GM23338 (cell line): ENCODE measurements around the gene CACNB4. TPM values are rescaled to one million over a fixed set of nuclear protein-coding genes. Genes with fewer than 3 reads are reported as not detected.
"Not testable (repeated sequence)": the region's sequence is repeated elsewhere in the genome, so short reads cannot be mapped to it uniquely, and the experiment has no call there.

Experiments
- ATAC-seq: fragments of 200-7000 bp; cut with Tn5 transposase; 3 replicates; pipeline ENCODE4 v1.9.1; 2020
- DNase-seq: peaks from one replicate; pipeline ENCODE4 v3.0.0-alpha.2; 2015; ENCODE audit warnings: low spot score
- H2AFZ ChIP-seq: fragments of 200-600 bp; sonication (generic); 2 replicates; pipeline ENCODE4 v1.8.0; 2016; ENCODE audit warnings: antibody characterized with exemption, mild to moderate bottlenecking, moderate library complexity
- H3F3A ChIP-seq: fragments of 200-600 bp; sonication (generic); replicated peaks from 2 replicates; pipeline ENCODE4 v1.8.0; 2017; ENCODE audit warnings: antibody characterized with exemption, mixed run types, low read depth
- H3K27ac ChIP-seq: fragments of 200-600 bp; sonication (generic); 2 replicates; pipeline ENCODE4 v1.6.1; 2016; ENCODE audit warnings: low read depth
- H3K27me3 ChIP-seq: fragments of 200-600 bp; sonication (generic); 2 replicates; pipeline ENCODE4 v1.8.0; 2016; ENCODE audit warnings: mild to moderate bottlenecking, mixed run types, moderate library complexity; ENCODE audit not compliant: insufficient read depth
- H3K36me3 ChIP-seq: fragments of 200-600 bp; sonication (generic); 2 replicates; pipeline ENCODE4 v1.8.0; 2016; ENCODE audit warnings: mild to moderate bottlenecking; ENCODE audit not compliant: insufficient read depth
- H3K4me1 ChIP-seq: fragments of 200-600 bp; sonication (generic); 2 replicates; pipeline ENCODE4 v1.8.0; 2016; ENCODE audit warnings: mild to moderate bottlenecking, moderate library complexity; ENCODE audit not compliant: insufficient read depth
- H3K4me2 ChIP-seq: fragments of 200-600 bp; sonication (generic); 2 replicates; pipeline ENCODE4 v1.7.1; 2017; ENCODE audit warnings: mixed run types
- H3K4me3 ChIP-seq: fragments of 200-600 bp; sonication (generic); 2 replicates; pipeline ENCODE4 v1.6.1; 2016; ENCODE audit warnings: mixed run types
- H3K79me2 ChIP-seq: fragments of 200-600 bp; sonication (generic); replicated peaks from 2 replicates; pipeline ENCODE4 v1.8.0; 2017; ENCODE audit warnings: mild to moderate bottlenecking; ENCODE audit not compliant: insufficient read depth
- H3K9me2 ChIP-seq: fragments of 200-600 bp; sonication (generic); 2 replicates; pipeline ENCODE4 v1.8.0; 2017; ENCODE audit not compliant: insufficient read depth
- H4K20me1 ChIP-seq: fragments of 200-600 bp; sonication (generic); replicated peaks from 2 replicates; pipeline ENCODE4 v1.8.0; 2017; ENCODE audit warnings: mild to moderate bottlenecking; ENCODE audit not compliant: insufficient read depth
- H3K27ac Mint-ChIP-seq: 2 replicates; pipeline ENCODE4 v1.8.0; 2020; ENCODE audit warnings: inconsistent platforms, mild to moderate bottlenecking, moderate library complexity, mixed read lengths
- H3K27me3 Mint-ChIP-seq: 3 replicates; pipeline ENCODE4 v1.8.0; 2022; ENCODE audit warnings: low read depth, mild to moderate bottlenecking, moderate library complexity, mixed read lengths, inconsistent platforms; ENCODE audit not compliant: insufficient read depth, poor library complexity
- H3K36me3 Mint-ChIP-seq: 3 replicates; pipeline ENCODE4 v1.8.0; 2021; ENCODE audit warnings: low read depth, mild to moderate bottlenecking, inconsistent platforms, moderate library complexity, mixed read lengths
- H3K4me1 Mint-ChIP-seq: 3 replicates; pipeline ENCODE4 v1.8.0; 2020; ENCODE audit warnings: mild to moderate bottlenecking, inconsistent platforms, mixed read lengths
- H3K4me3 Mint-ChIP-seq: 3 replicates; pipeline ENCODE4 v1.8.0; 2021; ENCODE audit warnings: moderate library complexity, mild to moderate bottlenecking, inconsistent platforms, mixed read lengths
- H3K9me3 Mint-ChIP-seq: 3 replicates; pipeline ENCODE4 v1.8.0; 2020; ENCODE audit warnings: moderate library complexity, mild to moderate bottlenecking, inconsistent platforms, mixed read lengths
- CREB1 ChIP-seq: fragments of 250-450 bp; sonication (Bioruptor Pico); IDR thresholded peaks from 2 replicates; pipeline ENCODE4 v1.5.0; 2020; ENCODE audit warnings: low read depth, mild to moderate bottlenecking, moderate library complexity
- CTCF ChIP-seq, 2 experiments: fragments of 200-600 bp in 1 of 2; sonication (generic) in 1 of 2; conservative IDR thresholded peaks; 2 replicates each; pipeline versions ENCODE4 v1.5.1 to v1.6.1; 2016 to 2017; ENCODE audit warnings: antibody characterized with exemption in 2 of 2, low read depth in 2 of 2, mild to moderate bottlenecking in 2 of 2, moderate library complexity in 1 of 2
- EZH2 ChIP-seq: fragments of 200-600 bp; sonication (generic); IDR thresholded peaks from one replicate; pipeline ENCODE4 v1.8.0; 2017; ENCODE audit warnings: antibody characterized with exemption, mild to moderate bottlenecking, low read depth; ENCODE audit not compliant: unreplicated experiment
- JUNB ChIP-seq: IDR thresholded peaks from one replicate; pipeline ENCODE4 v1.6.1; 2016; ENCODE audit warnings: antibody characterized with exemption; ENCODE audit not compliant: unreplicated experiment
- NANOG ChIP-seq: IDR thresholded peaks from 2 replicates; pipeline ENCODE4 v1.6.1; 2016; ENCODE audit warnings: antibody characterized with exemption, borderline replicate concordance
- STAT1 ChIP-seq: IDR thresholded peaks from one replicate; pipeline ENCODE4 v1.6.1; 2016; ENCODE audit warnings: antibody characterized with exemption; ENCODE audit not compliant: unreplicated experiment
- ZNF114 ChIP-seq: fragments of 250-450 bp; sonication (Bioruptor Pico); IDR thresholded peaks from 2 replicates; pipeline ENCODE4 v1.5.0; 2020; ENCODE audit warnings: mild to moderate bottlenecking, moderate library complexity
- ZNF331 ChIP-seq: fragments of 250-450 bp; sonication (Bioruptor Pico); IDR thresholded peaks from 2 replicates; pipeline ENCODE4 v1.5.0; 2020; ENCODE audit warnings: low read depth, mild to moderate bottlenecking, moderate library complexity
- ZNF462 ChIP-seq: fragments of 250-450 bp; sonication (Bioruptor Pico); IDR thresholded peaks from 2 replicates; pipeline ENCODE4 v1.5.0; 2020; ENCODE audit warnings: mild to moderate bottlenecking, moderate library complexity
- polyA plus RNA-seq: library from polyadenylated mRNA; unstranded; fragments of >200 nt; fragmentation: Nextera tagmentation; extraction: Ambion mirVana; gene quantifications from 2 replicates; pipeline ENCODE4 v1.2.1, GENCODE V29; 2016
- total RNA-seq: library from RNA; depleted of rRNA; stranded (reverse); fragments of >200 nt; shearing (Covaris generic); gene quantifications from 2 replicates; pipeline ENCODE4 v1.2.3, GENCODE V29; 2014
- TF ChIP-seq, protein P1 (sequence below): IDR thresholded peaks from one replicate; pipeline ENCODE4 v1.6.1; 2018; ENCODE audit warnings: antibody characterized with exemption; ENCODE audit not compliant: unreplicated experiment

CACNB4 gene
- total and polyA plus RNA-seq, 2 experiments from 2014 or later = 4.0 to 9.8 TPM

DNA sequence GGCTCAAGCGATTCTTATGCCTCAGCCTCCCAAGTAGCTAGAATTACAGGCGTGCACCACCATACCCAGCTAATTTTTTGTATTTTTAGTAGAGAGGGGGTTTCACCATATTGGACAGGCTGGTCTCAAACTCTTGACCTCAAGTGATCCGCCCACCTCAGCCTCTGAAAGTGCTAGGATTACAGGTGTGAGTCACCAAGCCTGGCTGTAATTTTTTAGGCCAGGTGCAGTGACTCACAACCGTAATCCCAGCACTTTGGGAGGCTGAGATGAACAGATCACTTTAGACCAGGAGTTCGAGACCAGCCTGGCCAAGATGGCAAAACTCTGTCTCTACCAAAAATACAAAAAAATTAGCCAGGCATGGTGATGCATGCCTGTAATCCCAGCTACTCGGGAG is 304.4 kb downstream of the CACNB4 start:
- H4K20me1 ChIP-seq, H3K4me3 Mint-ChIP-seq, H3K9me3 Mint-ChIP-seq, H3F3A ChIP-seq, ATAC-seq, H3K4me2 ChIP-seq, H3K27ac ChIP-seq, H3K27ac Mint-ChIP-seq, H3K27me3 Mint-ChIP-seq, H3K27me3 ChIP-seq, H3K36me3 Mint-ChIP-seq, H3K36me3 ChIP-seq, H2AFZ ChIP-seq, DNase-seq, H3K4me3 ChIP-seq, H3K79me2 ChIP-seq, H3K9me2 ChIP-seq: not testable (repeated sequence)
- peaks cover 17% of the 10 kb centered on the region for H3K4me1 ChIP-seq
- H3K4me1 Mint-ChIP-seq = peaks cover 18% of the 10 kb centered on the region

GRCh38 chr2:151793123-151793522 is 305.7 kb downstream of the CACNB4 start:
- H2AFZ ChIP-seq = no peak overlapping the region
- TF ChIP-seq, protein P1, sequence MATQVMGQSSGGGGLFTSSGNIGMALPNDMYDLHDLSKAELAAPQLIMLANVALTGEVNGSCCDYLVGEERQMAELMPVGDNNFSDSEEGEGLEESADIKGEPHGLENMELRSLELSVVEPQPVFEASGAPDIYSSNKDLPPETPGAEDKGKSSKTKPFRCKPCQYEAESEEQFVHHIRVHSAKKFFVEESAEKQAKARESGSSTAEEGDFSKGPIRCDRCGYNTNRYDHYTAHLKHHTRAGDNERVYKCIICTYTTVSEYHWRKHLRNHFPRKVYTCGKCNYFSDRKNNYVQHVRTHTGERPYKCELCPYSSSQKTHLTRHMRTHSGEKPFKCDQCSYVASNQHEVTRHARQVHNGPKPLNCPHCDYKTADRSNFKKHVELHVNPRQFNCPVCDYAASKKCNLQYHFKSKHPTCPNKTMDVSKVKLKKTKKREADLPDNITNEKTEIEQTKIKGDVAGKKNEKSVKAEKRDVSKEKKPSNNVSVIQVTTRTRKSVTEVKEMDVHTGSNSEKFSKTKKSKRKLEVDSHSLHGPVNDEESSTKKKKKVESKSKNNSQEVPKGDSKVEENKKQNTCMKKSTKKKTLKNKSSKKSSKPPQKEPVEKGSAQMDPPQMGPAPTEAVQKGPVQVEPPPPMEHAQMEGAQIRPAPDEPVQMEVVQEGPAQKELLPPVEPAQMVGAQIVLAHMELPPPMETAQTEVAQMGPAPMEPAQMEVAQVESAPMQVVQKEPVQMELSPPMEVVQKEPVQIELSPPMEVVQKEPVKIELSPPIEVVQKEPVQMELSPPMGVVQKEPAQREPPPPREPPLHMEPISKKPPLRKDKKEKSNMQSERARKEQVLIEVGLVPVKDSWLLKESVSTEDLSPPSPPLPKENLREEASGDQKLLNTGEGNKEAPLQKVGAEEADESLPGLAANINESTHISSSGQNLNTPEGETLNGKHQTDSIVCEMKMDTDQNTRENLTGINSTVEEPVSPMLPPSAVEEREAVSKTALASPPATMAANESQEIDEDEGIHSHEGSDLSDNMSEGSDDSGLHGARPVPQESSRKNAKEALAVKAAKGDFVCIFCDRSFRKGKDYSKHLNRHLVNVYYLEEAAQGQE = no peak
- TF ChIP-seq ZNF462 (CRISPR knock-in tag) (no peak), STAT1 (no peak), CTCF (conservative IDR thresholded peaks at IDR 0.05; ENCODE audit: low read depth in 2 of 2) (no peak), EZH2 (no peak), NANOG (no peak), ZNF114 (CRISPR knock-in tag) (no peak), ZNF331 (CRISPR knock-in tag) (no peak), JUNB (no peak), CREB1 (no peak)

More at GRCh38 chr2:151793123-151793522, 305.7 kb downstream of the CACNB4 start:
- Histone ChIP-seq H3K79me2 (no peaks in the 10 kb centered on the region), H3K36me3 (no peaks in the 10 kb centered on the region; the same call in 1 of the 2 replicates), H3K27me3 (no peaks in the 10 kb centered on the region), H3F3A (no peaks in the 10 kb centered on the region), H3K9me2 (no peaks in the 10 kb centered on the region), H3K4me2 (no peak overlapping the region), H4K20me1 (peaks cover 3% of the 10 kb centered on the region; the same call in 1 of the 2 replicates), H3K27ac (no peak overlapping the region), H3K4me1 (peaks cover 14% of the 10 kb centered on the region), H3K4me3 (no peak overlapping the region)
- H3K9me3 Mint-ChIP-seq = no peaks in the 10 kb centered on the region; the same call in 2 of the 3 replicates
- no peak for ATAC-seq
- H3K27ac Mint-ChIP-seq = no peak overlapping the region
- H3K4me1 Mint-ChIP-seq = peaks cover 12% of the 10 kb centered on the region; the same call in 2 of the 3 replicates
- peaks cover 6% of the 10 kb centered on the region; the same call in 2 of the 3 replicates for H3K36me3 Mint-ChIP-seq
- no peak for DNase-seq
- no peak overlapping the region for H3K4me3 Mint-ChIP-seq
- no peaks in the 10 kb centered on the region for H3K27me3 Mint-ChIP-seq
